IMR-90 (cell line): ENCODE measurements around the gene KLK13.

ENCODE experiments used
- RAD21 ChIP-seq: IDR thresholded peaks from 2 replicates; pipeline ENCODE4 v1.6.1; 2012; ENCODE audit warnings: low read length, improper control_type of control experiment
- TF ChIP-seq, protein P1 (sequence below): conservative IDR thresholded peaks from 2 replicates; pipeline ENCODE4 v1.5.1; 2012; ENCODE audit warnings: mild to moderate bottlenecking, low read depth, low read length, improper control_type of control experiment

DNA sequence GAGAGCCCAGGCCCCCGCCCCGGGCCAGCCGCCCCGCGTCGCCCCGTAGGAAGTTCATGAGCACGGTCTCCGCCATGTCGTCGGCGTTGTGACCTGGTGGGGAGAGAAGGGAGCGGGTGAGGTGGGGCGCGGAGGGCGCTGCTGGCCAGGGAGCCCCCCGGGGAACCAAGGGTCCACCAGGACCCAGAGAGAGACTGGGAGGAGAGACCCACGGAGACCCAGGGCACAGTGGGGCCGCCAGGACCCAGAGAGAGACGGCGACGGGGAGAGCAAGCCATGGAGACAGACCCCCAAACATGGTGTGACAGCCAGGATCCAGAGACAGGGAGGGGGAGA, 34.1 kb upstream of the KLK13 start:
- TF ChIP-seq, protein P1, sequence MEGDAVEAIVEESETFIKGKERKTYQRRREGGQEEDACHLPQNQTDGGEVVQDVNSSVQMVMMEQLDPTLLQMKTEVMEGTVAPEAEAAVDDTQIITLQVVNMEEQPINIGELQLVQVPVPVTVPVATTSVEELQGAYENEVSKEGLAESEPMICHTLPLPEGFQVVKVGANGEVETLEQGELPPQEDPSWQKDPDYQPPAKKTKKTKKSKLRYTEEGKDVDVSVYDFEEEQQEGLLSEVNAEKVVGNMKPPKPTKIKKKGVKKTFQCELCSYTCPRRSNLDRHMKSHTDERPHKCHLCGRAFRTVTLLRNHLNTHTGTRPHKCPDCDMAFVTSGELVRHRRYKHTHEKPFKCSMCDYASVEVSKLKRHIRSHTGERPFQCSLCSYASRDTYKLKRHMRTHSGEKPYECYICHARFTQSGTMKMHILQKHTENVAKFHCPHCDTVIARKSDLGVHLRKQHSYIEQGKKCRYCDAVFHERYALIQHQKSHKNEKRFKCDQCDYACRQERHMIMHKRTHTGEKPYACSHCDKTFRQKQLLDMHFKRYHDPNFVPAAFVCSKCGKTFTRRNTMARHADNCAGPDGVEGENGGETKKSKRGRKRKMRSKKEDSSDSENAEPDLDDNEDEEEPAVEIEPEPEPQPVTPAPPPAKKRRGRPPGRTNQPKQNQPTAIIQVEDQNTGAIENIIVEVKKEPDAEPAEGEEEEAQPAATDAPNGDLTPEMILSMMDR: no peak
- no peak for TF ChIP-seq RAD21
